Measurements from ENCODE around the gene NHS. TPM values are rescaled to one million over a fixed set of nuclear protein-coding genes. Genes with fewer than 3 reads are reported as not detected.

The NHS gene
- total and polyA plus RNA-seq, 2 of the 13 experiments (the other 11 are each of a cell fraction or from before 2014, with no cell fraction given), result 0.02 TPM; not detected in 1

DNA sequence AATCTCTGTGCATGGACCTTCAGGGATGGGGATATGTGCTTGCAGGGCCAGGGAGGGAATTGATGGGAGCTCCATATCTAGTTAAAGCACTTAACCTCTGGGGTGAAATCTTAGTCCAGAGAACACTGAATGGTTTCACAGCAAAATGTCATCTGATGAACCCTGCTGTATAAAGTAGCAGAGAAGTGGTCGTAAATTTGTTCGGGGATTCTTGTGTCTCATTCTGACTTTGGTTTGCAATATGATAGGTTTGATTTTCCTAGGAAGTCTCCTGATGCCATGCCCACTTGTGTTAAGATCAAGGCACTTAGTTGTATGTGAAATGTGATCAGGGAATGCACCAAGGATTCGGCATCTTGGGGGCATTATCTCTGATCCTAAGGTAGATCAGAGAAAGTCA, 96.9 kb downstream of the NHS start:
- intact Hi-C loops (cut with micrococcal nuclease; ENCODE audit: unreplicated experiment), result no loop called here
- H3K4me2 ChIP-seq (ENCODE audit: low read depth, low read length), result no peak overlapping the region
- H4K20me1 ChIP-seq (ENCODE audit: insufficient read depth, low read length), result no peaks in the 10 kb centered on the region
- no peak for ATAC-seq
- WGBS (ENCODE audit: low lambda C conversion rate), result 24% methylated on average over 3 of the region's 3 CpGs
- ChIA-PET POLR2A (no interaction called here), CTCF (ENCODE audit: low intra/inter-chr PET ratio, low total read pairs) (no interaction called here)
- H3K27me3 ChIP-seq (ENCODE audit: control insufficient read depth in 1 of 2, insufficient read depth in 2 of 2, low read length in 2 of 2), result no peaks in the 10 kb centered on the region
- H3K4me1 ChIP-seq (ENCODE audit: insufficient read depth, low read length), result no peaks in the 10 kb centered on the region
- H3K79me2 ChIP-seq (ENCODE audit: insufficient read depth, low read length), result no peaks in the 10 kb centered on the region
- in situ Hi-C loops (cut with HindIII; ENCODE audit: extremely low pct_ligation_motif_present, low pct_unique_long_range_greater_than_20kb), result no loop called here
- no peak overlapping the region for H3K27ac ChIP-seq (ENCODE audit: extremely low read length, insufficient read depth, low read length)
- FAIRE-seq, result no peak
- no peak for DNase-seq (ENCODE audit: low spot score)
- H2AFZ ChIP-seq (ENCODE audit: low read length), result no peak overlapping the region
- no peak overlapping the region for H3K4me3 ChIP-seq (replicated peaks in 1 of 3; ENCODE audit: insufficient read depth in 1 of 3, low read depth in 2 of 3, low read length in 3 of 3)
- no peak overlapping the region for H3K9ac ChIP-seq (ENCODE audit: insufficient read depth, low read depth, low read length)
- no TSS peak for BruUV-seq (replicated peaks)
- no peaks in the 10 kb centered on the region for H3K36me3 ChIP-seq (replicated peaks in 1 of 2; ENCODE audit: control insufficient read depth in 1 of 2, insufficient read depth in 2 of 2, low read length in 2 of 2)
- no peaks in the 10 kb centered on the region for H3K9me3 ChIP-seq (ENCODE audit: low read length)
- TF ChIP-seq, protein P1, sequence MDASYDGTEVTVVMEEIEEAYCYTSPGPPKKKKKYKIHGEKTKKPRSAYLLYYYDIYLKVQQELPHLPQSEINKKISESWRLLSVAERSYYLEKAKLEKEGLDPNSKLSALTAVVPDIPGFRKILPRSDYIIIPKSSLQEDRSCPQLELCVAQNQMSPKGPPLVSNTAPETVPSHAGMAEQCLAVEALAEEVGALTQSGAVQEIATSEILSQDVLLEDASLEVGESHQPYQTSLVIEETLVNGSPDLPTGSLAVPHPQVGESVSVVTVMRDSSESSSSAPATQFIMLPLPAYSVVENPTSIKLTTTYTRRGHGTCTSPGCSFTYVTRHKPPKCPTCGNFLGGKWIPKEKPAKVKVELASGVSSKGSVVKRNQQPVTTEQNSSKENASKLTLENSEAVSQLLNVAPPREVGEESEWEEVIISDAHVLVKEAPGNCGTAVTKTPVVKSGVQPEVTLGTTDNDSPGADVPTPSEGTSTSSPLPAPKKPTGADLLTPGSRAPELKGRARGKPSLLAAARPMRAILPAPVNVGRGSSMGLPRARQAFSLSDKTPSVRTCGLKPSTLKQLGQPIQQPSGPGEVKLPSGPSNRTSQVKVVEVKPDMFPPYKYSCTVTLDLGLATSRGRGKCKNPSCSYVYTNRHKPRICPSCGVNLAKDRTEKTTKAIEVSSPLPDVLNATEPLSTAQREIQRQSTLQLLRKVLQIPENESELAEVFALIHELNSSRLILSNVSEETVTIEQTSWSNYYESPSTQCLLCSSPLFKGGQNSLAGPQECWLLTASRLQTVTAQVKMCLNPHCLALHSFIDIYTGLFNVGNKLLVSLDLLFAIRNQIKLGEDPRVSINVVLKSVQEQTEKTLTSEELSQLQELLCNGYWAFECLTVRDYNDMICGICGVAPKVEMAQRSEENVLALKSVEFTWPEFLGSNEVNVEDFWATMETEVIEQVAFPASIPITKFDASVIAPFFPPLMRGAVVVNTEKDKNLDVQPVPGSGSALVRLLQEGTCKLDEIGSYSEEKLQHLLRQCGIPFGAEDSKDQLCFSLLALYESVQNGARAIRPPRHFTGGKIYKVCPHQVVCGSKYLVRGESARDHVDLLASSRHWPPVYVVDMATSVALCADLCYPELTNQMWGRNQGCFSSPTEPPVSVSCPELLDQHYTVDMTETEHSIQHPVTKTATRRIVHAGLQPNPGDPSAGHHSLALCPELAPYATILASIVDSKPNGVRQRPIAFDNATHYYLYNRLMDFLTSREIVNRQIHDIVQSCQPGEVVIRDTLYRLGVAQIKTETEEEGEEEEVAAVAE (CRISPR knock-in tag; IDR thresholded peaks at IDR 0.05; ENCODE audit: borderline replicate concordance), result no peak
- TF ChIP-seq RXRB (CRISPR knock-in tag; IDR thresholded peaks at IDR 0.05; ENCODE audit: borderline replicate concordance) (no peak), KDM4B (CRISPR knock-in tag; IDR thresholded peaks at IDR 0.05) (no peak), ZNF253 (CRISPR knock-in tag; IDR thresholded peaks at IDR 0.05; ENCODE audit: borderline replicate concordance) (no peak), DNMT1 (CRISPR knock-in tag; IDR thresholded peaks at IDR 0.05) (no peak), NRL (CRISPR knock-in tag; IDR thresholded peaks at IDR 0.05; ENCODE audit: borderline replicate concordance) (no peak), ELF1 (CRISPR knock-in tag; IDR thresholded peaks at IDR 0.05) (no peak), MED1 (CRISPR knock-in tag; IDR thresholded peaks at IDR 0.05) (no peak), ZNF546 (CRISPR knock-in tag; conservative IDR thresholded peaks at IDR 0.05) (no peak), ZNF605 (CRISPR knock-in tag; IDR thresholded peaks at IDR 0.05) (no peak)
- TF ChIP-seq, protein P2, sequence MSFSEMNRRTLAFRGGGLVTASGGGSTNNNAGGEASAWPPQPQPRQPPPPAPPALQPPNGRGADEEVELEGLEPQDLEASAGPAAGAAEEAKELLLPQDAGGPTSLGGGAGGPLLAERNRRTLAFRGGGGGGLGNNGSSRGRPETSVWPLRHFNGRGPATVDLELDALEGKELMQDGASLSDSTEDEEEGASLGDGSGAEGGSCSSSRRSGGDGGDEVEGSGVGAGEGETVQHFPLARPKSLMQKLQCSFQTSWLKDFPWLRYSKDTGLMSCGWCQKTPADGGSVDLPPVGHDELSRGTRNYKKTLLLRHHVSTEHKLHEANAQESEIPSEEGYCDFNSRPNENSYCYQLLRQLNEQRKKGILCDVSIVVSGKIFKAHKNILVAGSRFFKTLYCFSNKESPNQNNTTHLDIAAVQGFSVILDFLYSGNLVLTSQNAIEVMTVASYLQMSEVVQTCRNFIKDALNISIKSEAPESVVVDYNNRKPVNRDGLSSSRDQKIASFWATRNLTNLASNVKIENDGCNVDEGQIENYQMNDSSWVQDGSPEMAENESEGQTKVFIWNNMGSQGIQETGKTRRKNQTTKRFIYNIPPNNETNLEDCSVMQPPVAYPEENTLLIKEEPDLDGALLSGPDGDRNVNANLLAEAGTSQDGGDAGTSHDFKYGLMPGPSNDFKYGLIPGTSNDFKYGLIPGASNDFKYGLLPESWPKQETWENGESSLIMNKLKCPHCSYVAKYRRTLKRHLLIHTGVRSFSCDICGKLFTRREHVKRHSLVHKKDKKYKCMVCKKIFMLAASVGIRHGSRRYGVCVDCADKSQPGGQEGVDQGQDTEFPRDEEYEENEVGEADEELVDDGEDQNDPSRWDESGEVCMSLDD (CRISPR knock-in tag; IDR thresholded peaks at IDR 0.05; ENCODE audit: borderline replicate concordance), result no peak
- TF ChIP-seq, protein P3, sequence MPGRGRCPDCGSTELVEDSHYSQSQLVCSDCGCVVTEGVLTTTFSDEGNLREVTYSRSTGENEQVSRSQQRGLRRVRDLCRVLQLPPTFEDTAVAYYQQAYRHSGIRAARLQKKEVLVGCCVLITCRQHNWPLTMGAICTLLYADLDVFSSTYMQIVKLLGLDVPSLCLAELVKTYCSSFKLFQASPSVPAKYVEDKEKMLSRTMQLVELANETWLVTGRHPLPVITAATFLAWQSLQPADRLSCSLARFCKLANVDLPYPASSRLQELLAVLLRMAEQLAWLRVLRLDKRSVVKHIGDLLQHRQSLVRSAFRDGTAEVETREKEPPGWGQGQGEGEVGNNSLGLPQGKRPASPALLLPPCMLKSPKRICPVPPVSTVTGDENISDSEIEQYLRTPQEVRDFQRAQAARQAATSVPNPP (CRISPR knock-in tag; IDR thresholded peaks at IDR 0.05), result no peak
- TF ChIP-seq, protein P4, sequence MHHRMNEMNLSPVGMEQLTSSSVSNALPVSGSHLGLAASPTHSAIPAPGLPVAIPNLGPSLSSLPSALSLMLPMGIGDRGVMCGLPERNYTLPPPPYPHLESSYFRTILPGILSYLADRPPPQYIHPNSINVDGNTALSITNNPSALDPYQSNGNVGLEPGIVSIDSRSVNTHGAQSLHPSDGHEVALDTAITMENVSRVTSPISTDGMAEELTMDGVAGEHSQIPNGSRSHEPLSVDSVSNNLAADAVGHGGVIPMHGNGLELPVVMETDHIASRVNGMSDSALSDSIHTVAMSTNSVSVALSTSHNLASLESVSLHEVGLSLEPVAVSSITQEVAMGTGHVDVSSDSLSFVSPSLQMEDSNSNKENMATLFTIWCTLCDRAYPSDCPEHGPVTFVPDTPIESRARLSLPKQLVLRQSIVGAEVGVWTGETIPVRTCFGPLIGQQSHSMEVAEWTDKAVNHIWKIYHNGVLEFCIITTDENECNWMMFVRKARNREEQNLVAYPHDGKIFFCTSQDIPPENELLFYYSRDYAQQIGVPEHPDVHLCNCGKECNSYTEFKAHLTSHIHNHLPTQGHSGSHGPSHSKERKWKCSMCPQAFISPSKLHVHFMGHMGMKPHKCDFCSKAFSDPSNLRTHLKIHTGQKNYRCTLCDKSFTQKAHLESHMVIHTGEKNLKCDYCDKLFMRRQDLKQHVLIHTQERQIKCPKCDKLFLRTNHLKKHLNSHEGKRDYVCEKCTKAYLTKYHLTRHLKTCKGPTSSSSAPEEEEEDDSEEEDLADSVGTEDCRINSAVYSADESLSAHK (CRISPR knock-in tag; IDR thresholded peaks at IDR 0.05; ENCODE audit: borderline replicate concordance), result no peak
